ENCODE results near the gene FLNC. TPM values are rescaled to one million over a fixed set of nuclear protein-coding genes. Genes with fewer than 3 reads are reported as not detected.

FLNC gene
- polyA plus RNA-seq, 1 of the 3 experiments (the other 2 are of a cell fraction): 43.7 TPM

GRCh38 chr7:128899392-128899791, 69.2 kb downstream of the FLNC start:
- no peaks in the 10 kb centered on the region for H4K20me1 ChIP-seq (ENCODE audit: insufficient read depth)
- CTCF ChIA-PET: interaction anchor here (0.6 to 9.2 kb wide), 5 partner anchors 10 to 192 kb away, joined by 3 to 137 read pairs (median 7); no protein-coding TSS in a partner anchor

More at GRCh38 chr7:128899392-128899791, 69.2 kb downstream of the FLNC start:
- no peak overlapping the region for H3K4me3 ChIP-seq (ENCODE audit: low read depth in 2 of 2, low read length in 1 of 2)
- H3K27ac ChIP-seq (ENCODE audit: low read depth in 2 of 2, low read length in 1 of 2): no peak overlapping the region
- no peak overlapping the region for H3K4me2 ChIP-seq
- H3F3A ChIP-seq (replicated peaks; ENCODE audit: insufficient read depth): no peaks in the 10 kb centered on the region
- H3K79me2 ChIP-seq (ENCODE audit: insufficient read depth): no peaks in the 10 kb centered on the region
- H3K9me3 ChIP-seq: 0 out of 2 replicates have a peak, but pooled peaks cover 8% of the 10 kb centered on the region
- TF ChIP-seq MEF2A (IDR thresholded peaks at IDR 0.05; ENCODE audit: borderline replicate concordance, low read depth) (no peak), TAF1 (IDR thresholded peaks at IDR 0.05; ENCODE audit: borderline replicate concordance, low read depth, low read length) (no peak), GATA2 (CRISPR knock-in tag; IDR thresholded peaks at IDR 0.05) (no peak), RCOR1 (IDR thresholded peaks at IDR 0.05; ENCODE audit: low read length) (no peak), EZH2phosphoT487 (IDR thresholded peaks at IDR 0.05; ENCODE audit: borderline replicate concordance, low read depth) (no peak), JUND (IDR thresholded peaks at IDR 0.05) (no peak), POLR2AphosphoS5 (IDR thresholded peaks at IDR 0.05; ENCODE audit: low read depth, low read length) (no peak), REST (IDR thresholded peaks at IDR 0.05; ENCODE audit: low read depth, low read length) (no peak), NRF1 (IDR thresholded peaks at IDR 0.05; ENCODE audit: low read depth, low read length) (no peak), GABPA (IDR thresholded peaks at IDR 0.05; ENCODE audit: low read depth) (no peak), RFX5 (IDR thresholded peaks at IDR 0.05; ENCODE audit: low read length) (no peak), USF2 (IDR thresholded peaks at IDR 0.05; ENCODE audit: borderline replicate concordance, low read depth, low read length) (no peak), ZBTB33 (IDR thresholded peaks at IDR 0.05; ENCODE audit: borderline replicate concordance, low read depth) (no peak), FOXM1 (IDR thresholded peaks at IDR 0.05; ENCODE audit: low read depth) (no peak)
- H2AFZ ChIP-seq (ENCODE audit: low read depth): no peak overlapping the region
- H3K9ac ChIP-seq: no peak overlapping the region
- H3K9me2 ChIP-seq: no peaks in the 10 kb centered on the region
- peaks cover 0 to 3% of the 10 kb centered on the region in 2 experiments; a peak in 1 of 4 replicates for H3K4me1 ChIP-seq (ENCODE audit: control insufficient read depth in 1 of 2, insufficient read depth in 2 of 2, low read depth in 1 of 2, low read length in 1 of 2)
- POLR2A ChIA-PET: no interaction called here
- 0 out of 2 replicates have a peak, but pooled peaks cover 4% of the 10 kb centered on the region for H3K27me3 ChIP-seq (ENCODE audit: insufficient read depth)
- DNase-seq: no peak
- H3K36me3 ChIP-seq (replicated peaks in 1 of 2; ENCODE audit: control insufficient read depth in 1 of 2, insufficient read depth in 2 of 2, low read length in 1 of 2): no peaks in the 10 kb centered on the region

Data from SK-N-SH (cell line).